ENCODE data around the gene KLF5. TPM values are rescaled to one million over a fixed set of nuclear protein-coding genes. Genes with fewer than 3 reads are reported as not detected.

KLF5 gene
- total and polyA plus RNA-seq, 4 donors: 22.2 to 58.6 (median 47.7) TPM

DNA sequence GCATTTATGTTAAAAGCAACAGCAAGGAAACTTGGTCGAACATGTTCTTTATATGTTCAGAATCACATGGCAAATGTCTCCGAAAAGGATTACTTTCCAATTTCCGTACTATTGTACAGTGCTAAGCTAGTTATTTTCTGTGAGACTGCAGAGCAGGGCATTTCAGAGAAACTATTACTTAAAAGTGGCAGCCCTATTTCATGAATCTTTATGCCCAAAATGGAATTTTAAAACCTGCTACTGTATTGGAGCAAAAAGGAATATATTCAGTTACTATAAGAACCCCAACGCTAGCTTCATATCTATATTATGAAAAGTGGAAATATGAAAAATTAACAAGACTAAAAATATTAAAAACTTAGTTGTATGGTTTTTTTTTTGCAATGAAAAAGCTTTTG is 2.2 kb upstream of the KLF5 start:
- 84 to 93% methylated on average over 4 of the region's 4 CpGs for WGBS, 2 donors
- Histone ChIP-seq H3K9ac (ENCODE audit: insufficient read depth in 1 of 2, low read length in 2 of 2) (no peak overlapping the region), H3K4me1 (ENCODE audit: control insufficient read depth in 5 of 5, insufficient read depth in 5 of 5, low read length in 5 of 5) (peaks cover 0 to 12% (median 5%) of the 10 kb centered on the region in 5 donors), H3K4me3 (no peak overlapping the region), H3K36me3 (ENCODE audit: control insufficient read depth in 4 of 4, insufficient read depth in 4 of 4, low read length in 4 of 4) (no peaks in the 10 kb centered on the region), H3K9me3 (ENCODE audit: control insufficient read depth in 4 of 4, insufficient read depth in 3 of 4, low read length in 3 of 4) (no peaks in the 10 kb centered on the region), H3K27me3 (ENCODE audit: control insufficient read depth in 3 of 3, insufficient read depth in 3 of 3, low read length in 2 of 3) (peaks cover 0 to 40% (median 28%) of the 10 kb centered on the region in 3 donors), H3K27ac (ENCODE audit: low read depth in 1 of 2, low read length in 1 of 2) (no peak overlapping the region)
- no peak for ATAC-seq (ENCODE audit: insufficient read depth, low FRiP score)
- no peak for DNase-seq
- TF ChIP-seq, protein P1, sequence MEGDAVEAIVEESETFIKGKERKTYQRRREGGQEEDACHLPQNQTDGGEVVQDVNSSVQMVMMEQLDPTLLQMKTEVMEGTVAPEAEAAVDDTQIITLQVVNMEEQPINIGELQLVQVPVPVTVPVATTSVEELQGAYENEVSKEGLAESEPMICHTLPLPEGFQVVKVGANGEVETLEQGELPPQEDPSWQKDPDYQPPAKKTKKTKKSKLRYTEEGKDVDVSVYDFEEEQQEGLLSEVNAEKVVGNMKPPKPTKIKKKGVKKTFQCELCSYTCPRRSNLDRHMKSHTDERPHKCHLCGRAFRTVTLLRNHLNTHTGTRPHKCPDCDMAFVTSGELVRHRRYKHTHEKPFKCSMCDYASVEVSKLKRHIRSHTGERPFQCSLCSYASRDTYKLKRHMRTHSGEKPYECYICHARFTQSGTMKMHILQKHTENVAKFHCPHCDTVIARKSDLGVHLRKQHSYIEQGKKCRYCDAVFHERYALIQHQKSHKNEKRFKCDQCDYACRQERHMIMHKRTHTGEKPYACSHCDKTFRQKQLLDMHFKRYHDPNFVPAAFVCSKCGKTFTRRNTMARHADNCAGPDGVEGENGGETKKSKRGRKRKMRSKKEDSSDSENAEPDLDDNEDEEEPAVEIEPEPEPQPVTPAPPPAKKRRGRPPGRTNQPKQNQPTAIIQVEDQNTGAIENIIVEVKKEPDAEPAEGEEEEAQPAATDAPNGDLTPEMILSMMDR (IDR thresholded peaks at IDR 0.05; ENCODE audit: control extremely low read depth, extremely low read depth): no peak

DNA sequence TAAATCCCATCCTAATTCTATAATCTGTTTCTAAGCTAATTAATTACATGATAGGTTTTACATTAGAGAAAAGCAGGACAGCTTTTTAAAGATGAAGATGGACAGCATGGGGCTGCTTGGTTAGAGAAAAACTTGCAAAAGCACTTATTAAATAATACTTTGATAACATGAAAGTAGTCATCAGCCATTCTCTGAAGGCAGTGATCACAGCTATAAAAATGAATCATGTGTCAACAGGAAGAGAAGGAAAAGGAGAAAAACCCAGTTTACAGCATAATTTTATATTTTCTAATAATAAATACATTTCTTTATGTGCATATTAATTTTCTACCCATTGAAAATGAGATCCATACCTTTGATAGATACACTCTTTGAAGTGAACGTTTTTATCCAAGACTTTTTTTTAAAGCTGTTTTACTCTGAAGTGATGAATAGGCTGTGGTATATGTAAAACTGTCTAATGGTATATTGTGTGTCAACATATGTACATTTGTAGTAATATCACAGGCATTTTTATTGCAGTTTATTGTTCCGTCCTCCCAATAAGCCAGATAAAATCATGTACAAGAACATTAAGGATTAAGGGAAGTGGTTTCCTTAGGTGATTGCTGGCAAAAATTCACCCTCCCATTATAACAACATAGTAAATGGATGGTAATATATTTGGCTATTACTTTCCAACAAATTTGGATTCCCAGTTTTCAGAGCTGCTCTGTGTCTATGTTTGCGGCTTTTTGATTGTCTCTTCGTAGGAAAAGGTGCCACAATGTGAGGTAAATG is 1.3 kb upstream of the KLF5 start:
- peaks cover 0 to 3% (median 0%) of the 10 kb centered on the region in 4 donors for H3K36me3 ChIP-seq (ENCODE audit: control insufficient read depth in 4 of 4, insufficient read depth in 4 of 4, low read length in 4 of 4)
- TF ChIP-seq, protein P1 (IDR thresholded peaks at IDR 0.05; ENCODE audit: control extremely low read depth, extremely low read depth): no peak
- peaks cover 0 to 43% (median 28%) of the 10 kb centered on the region in 3 donors for H3K27me3 ChIP-seq (ENCODE audit: control insufficient read depth in 3 of 3, insufficient read depth in 3 of 3, low read length in 2 of 3)
- peaks cover under 1 to 12% (median 5%) of the 10 kb centered on the region in 5 donors for H3K4me1 ChIP-seq (ENCODE audit: control insufficient read depth in 5 of 5, insufficient read depth in 5 of 5, low read length in 5 of 5)
- H3K27ac ChIP-seq (ENCODE audit: low read depth in 1 of 2, low read length in 1 of 2): no peak overlapping the region
- DNase-seq (no peak), ATAC-seq (ENCODE audit: insufficient read depth, low FRiP score) (no peak)
- H3K9me3 ChIP-seq (ENCODE audit: control insufficient read depth in 4 of 4, insufficient read depth in 3 of 4, low read length in 3 of 4): no peaks in the 10 kb centered on the region
- H3K4me3 ChIP-seq: no peak overlapping the region
- WGBS, 2 donors: 72 to 87% methylated on average over 4 of the region's 4 CpGs
- no peak overlapping the region for H3K9ac ChIP-seq (ENCODE audit: insufficient read depth in 1 of 2, low read length in 2 of 2)

DNA sequence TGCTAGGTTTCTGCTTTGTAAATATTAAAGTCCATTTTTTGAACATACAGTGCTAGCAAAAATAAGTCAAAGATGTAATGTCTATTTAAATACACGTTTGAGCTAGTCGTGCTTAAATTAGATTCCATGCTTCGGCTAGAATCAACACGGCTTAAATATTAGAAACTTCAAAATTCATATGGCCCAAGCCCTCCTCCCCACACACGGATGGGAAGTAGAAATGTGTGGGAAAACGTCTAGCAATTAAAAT is 816 bp upstream of the KLF5 start:
- H3K4me1 ChIP-seq (ENCODE audit: control insufficient read depth in 5 of 5, insufficient read depth in 5 of 5, low read length in 5 of 5): peaks cover 1 to 12% (median 5%) of the 10 kb centered on the region in 5 donors
- DNase-seq: no peak
- peaks cover 0 to 3% (median 0%) of the 10 kb centered on the region in 4 donors for H3K36me3 ChIP-seq (ENCODE audit: control insufficient read depth in 4 of 4, insufficient read depth in 4 of 4, low read length in 4 of 4)
- ATAC-seq (ENCODE audit: insufficient read depth, low FRiP score): no peak
- 28 to 37% methylated on average over 6 of the region's 6 CpGs for WGBS, 2 donors
- no peak overlapping the region for H3K27ac ChIP-seq (ENCODE audit: low read depth in 1 of 2, low read length in 1 of 2)
- TF ChIP-seq, protein P1 (IDR thresholded peaks at IDR 0.05; ENCODE audit: control extremely low read depth, extremely low read depth): no peak
- peak overlapping the region in 1 of 2 donors; percentile 67 for H3K9ac ChIP-seq (ENCODE audit: insufficient read depth in 1 of 2, low read length in 2 of 2)
- H3K27me3 ChIP-seq (ENCODE audit: control insufficient read depth in 3 of 3, insufficient read depth in 3 of 3, low read length in 2 of 3): peaks cover 0 to 43% (median 28%) of the 10 kb centered on the region in 3 donors
- no peaks in the 10 kb centered on the region for H3K9me3 ChIP-seq (ENCODE audit: control insufficient read depth in 4 of 4, insufficient read depth in 3 of 4, low read length in 3 of 4)
- no peak overlapping the region for H3K4me3 ChIP-seq

DNA sequence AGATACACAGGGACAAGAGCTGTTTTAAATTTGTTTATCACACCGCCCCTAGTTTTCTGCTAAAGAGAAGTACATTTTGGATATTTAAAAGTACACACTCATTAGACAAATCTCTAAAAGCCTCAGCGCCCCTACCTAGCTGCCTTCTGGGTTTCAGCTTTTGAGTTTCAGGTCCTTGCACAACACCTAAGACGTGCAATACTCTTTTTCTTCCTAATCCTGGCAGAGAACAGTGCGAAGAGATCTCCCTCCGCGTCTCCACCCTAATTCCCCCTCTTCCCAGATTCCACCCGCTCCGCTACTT is 421 bp upstream of the KLF5 start:
- no peaks in the 10 kb centered on the region for H3K9me3 ChIP-seq (ENCODE audit: control insufficient read depth in 4 of 4, insufficient read depth in 3 of 4, low read length in 3 of 4)
- peaks cover 0 to 3% (median 0%) of the 10 kb centered on the region in 4 donors for H3K36me3 ChIP-seq (ENCODE audit: control insufficient read depth in 4 of 4, insufficient read depth in 4 of 4, low read length in 4 of 4)
- 3% methylated on average over 8 of the region's 8 CpGs for WGBS, 2 donors
- peak overlapping the region in 1 of 2 donors; percentile 67 for H3K9ac ChIP-seq (ENCODE audit: insufficient read depth in 1 of 2, low read length in 2 of 2)
- peaks cover 1 to 12% (median 5%) of the 10 kb centered on the region in 5 donors for H3K4me1 ChIP-seq (ENCODE audit: control insufficient read depth in 5 of 5, insufficient read depth in 5 of 5, low read length in 5 of 5)
- H3K4me3 ChIP-seq: peak overlapping the region; percentile 69
- ATAC-seq (ENCODE audit: insufficient read depth, low FRiP score) (no peak), DNase-seq (no peak)
- H3K27me3 ChIP-seq (ENCODE audit: control insufficient read depth in 3 of 3, insufficient read depth in 3 of 3, low read length in 2 of 3): peaks cover 0 to 43% (median 28%) of the 10 kb centered on the region in 3 donors
- TF ChIP-seq, protein P1 (IDR thresholded peaks at IDR 0.05; ENCODE audit: control extremely low read depth, extremely low read depth): no peak
- H3K27ac ChIP-seq (ENCODE audit: low read depth in 1 of 2, low read length in 1 of 2): peak overlapping the region; percentile 57 to 87
